GM12801 (cell line): Measurements from ENCODE around the gene ATP8B2.

Source experiments
- CTCF ChIP-seq: IDR thresholded peaks from one replicate; pipeline ENCODE4 v1.5.1; 2011; ENCODE audit warnings: control low read depth; ENCODE audit not compliant: insufficient read length; ENCODE audit errors: extremely low read depth

The ATP8B2 gene, protein sequence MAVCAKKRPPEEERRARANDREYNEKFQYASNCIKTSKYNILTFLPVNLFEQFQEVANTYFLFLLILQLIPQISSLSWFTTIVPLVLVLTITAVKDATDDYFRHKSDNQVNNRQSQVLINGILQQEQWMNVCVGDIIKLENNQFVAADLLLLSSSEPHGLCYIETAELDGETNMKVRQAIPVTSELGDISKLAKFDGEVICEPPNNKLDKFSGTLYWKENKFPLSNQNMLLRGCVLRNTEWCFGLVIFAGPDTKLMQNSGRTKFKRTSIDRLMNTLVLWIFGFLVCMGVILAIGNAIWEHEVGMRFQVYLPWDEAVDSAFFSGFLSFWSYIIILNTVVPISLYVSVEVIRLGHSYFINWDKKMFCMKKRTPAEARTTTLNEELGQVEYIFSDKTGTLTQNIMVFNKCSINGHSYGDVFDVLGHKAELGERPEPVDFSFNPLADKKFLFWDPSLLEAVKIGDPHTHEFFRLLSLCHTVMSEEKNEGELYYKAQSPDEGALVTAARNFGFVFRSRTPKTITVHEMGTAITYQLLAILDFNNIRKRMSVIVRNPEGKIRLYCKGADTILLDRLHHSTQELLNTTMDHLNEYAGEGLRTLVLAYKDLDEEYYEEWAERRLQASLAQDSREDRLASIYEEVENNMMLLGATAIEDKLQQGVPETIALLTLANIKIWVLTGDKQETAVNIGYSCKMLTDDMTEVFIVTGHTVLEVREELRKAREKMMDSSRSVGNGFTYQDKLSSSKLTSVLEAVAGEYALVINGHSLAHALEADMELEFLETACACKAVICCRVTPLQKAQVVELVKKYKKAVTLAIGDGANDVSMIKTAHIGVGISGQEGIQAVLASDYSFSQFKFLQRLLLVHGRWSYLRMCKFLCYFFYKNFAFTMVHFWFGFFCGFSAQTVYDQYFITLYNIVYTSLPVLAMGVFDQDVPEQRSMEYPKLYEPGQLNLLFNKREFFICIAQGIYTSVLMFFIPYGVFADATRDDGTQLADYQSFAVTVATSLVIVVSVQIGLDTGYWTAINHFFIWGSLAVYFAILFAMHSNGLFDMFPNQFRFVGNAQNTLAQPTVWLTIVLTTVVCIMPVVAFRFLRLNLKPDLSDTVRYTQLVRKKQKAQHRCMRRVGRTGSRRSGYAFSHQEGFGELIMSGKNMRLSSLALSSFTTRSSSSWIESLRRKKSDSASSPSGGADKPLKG

DNA sequence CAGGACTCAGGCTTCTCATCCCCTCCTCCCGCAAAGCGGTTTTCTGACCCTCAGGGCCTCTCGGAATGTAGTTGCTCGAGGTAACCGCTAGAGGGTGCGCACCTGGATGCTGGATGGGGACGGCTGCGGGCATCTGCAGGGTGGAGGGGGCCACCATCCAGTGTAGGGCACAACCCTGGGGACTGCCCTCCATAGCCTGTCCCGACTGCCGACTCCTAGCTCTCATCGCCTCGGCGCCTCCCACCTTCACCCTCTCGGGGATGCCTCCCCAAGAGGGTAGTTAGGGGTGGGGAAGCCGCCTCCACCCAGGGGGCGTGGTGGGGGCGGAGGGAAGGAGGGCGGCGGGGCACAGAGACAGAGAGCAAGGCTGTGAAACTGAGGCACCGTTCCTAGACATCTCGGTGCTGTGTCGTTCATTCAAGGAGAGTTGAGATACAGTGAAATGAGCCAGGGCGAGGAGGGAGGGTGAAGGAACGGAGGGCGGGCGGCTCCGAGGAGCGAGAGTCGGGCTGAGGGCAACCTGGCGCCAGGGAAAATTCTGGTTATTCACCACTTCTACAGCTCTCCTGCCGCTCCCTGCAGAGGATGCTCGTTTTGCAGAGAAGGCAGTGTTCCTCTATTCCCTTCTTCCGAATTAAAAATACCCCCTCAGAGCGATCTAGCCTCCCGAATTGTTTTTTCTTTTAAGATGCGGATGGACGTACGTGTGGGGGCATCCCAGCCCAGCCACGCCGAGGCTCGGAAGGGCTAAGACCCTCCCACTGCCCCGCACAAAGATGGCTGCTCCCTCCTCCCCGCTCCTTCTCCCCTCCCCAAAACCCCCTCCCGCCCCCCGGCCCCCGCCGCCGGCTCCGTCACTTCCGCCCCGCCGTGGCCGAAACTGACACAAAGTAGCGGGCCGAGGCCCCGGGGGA, at the start of gene ATP8B2:
Gene ATP8B2, plus strand, starts transcription at position 857 of the 914 bp plus-strand sequence. CDS start 2,617 bp downstream, outside the sequence.
- peak; percentile 36 for TF ChIP-seq CTCF

DNA sequence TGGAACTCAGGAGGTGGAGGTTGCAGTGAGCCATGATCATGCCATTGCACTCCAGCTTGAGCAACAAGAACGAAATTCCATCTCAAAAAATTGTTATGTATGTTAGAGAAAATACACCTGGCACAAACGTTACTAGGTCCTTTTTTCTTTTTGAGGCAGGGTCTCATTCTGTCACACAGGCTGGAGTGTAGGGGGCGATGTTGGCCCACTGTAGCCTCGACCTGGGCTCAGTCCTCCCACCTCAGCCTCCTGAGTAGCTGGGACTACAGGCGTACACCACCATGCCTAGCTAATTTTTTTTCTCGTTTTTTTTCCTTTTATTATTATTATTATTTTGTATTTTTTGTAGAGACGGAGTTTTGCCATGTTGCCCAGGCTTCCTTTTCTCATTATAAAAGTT, 48.5 kb upstream of the ATP8B2 start:
- TF ChIP-seq CTCF = no peak

DNA sequence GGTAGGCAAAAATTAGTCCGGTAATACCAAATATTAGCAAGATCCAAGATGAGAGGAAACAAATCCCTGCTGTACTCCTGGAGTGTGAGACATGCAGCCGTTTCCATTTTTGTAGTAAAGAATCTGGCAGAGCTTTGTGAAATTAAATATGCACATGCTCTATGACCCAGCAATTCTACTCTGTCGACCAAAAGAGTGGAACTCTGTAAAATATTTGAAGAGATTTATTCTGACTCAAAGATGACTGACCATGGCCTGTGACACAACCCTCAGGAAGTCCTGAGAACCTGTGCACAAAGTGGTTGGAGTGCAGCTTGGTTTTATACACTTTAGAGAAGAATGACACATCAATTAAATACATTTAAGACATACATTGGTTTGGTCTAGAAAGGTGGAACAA, 36.7 kb upstream of the ATP8B2 start:
- no peak for TF ChIP-seq CTCF

- no peak for TF ChIP-seq CTCF
These were observed 34.4 kb upstream of the ATP8B2 start for GRCh38 chr1:154290921-154291320.

DNA sequence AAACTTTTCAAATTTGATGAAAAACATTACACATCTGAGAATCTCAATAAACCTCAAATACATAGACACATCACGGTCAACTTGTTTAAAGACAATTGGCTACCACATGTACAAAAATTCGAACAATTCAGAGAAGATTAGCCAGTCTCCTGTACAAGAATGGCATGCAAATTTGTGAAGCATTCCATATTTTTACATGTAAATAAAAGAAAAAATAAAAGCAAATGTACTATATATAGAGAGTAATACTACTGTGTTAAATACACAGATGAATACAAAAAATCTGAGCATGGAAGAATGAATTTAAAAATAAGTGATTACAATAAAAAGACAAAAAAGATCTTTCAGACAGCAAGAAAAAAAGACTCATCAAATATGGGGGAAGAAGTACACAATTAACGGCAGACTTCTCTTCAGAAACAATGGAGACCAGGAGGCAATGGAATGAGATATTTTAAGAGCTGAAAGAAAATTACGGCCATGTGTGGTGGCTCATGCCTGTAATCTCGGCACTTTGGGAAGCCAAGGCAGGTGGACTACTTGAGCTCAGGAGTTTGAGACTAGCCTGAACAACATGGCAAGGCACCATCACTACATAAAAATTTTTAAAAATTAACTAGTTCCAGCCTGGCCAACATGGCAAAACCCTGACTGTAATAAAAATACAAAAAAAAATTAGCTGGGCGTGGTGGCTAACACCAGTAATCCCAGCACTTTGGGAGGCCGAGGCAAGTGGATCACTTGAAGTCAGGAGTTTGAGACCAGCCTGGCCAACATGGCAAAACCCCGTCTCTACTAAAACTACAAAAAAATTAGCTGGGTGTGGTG, 29.7 kb upstream of the ATP8B2 start:
- TF ChIP-seq CTCF = no peak

DNA sequence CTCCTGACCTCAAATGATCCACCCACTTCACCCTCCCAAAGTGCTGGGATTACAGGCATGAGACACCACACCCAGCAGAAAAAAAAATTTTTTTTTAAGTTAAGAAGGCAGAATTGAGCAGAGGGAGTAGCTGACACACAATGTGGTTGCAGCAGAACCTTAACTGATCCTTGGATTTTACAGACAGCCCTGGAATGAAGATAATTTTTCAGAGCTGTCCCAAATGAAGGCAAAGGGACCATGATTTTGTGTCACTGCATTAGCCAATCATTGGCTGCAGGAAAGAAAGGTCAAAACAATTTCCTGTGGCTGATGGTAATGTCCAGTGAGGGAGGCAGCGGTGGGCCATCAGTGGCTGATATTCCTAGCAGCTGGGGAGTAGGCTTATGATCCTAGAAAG, 23.7 kb upstream of the ATP8B2 start:
- no peak for TF ChIP-seq CTCF
